H1 (cell line): ENCODE results near the gene ONECUT2. TPM values are rescaled to one million over a fixed set of nuclear protein-coding genes. Genes with fewer than 3 reads are reported as not detected.
A peak's percentile ranks its signal among the peaks of the same experiment; 100 is the strongest.

Source experiments
- CTCF ChIA-PET: fragments of 300-600 bp; sonication (Branson Sonifier 250); formaldehyde crosslinking; loops from one replicate; lab custom pipeline; 2021; ENCODE audit not compliant: partially characterized antibody; lab: Charles Lee
- POLR2A ChIA-PET: fragments of 300-600 bp; sonication (Branson Sonifier 250); formaldehyde crosslinking; loops from one replicate; lab custom pipeline; 2021; ENCODE audit warnings: inconsistent platforms; ENCODE audit not compliant: partially characterized antibody; lab: Charles Lee
- DNase-seq, 2 experiments: peaks; one replicate each; pipeline versions ENCODE4 v3.0.0 to v3.0.0-alpha.2; 2010 to 2022; ENCODE audit warnings: low spot score in 2 of 2, low read depth in 1 of 2, mixed read lengths in 1 of 2
- FAIRE-seq: peaks from 2 replicates; lab custom pipeline; 2011; peaks lifted over from hg19 to GRCh38; lab: Jason Lieb, UNC
- H2AFZ ChIP-seq: 2 replicates; pipeline ENCODE4 v1.8.1; 2012; ENCODE audit warnings: low read length, inconsistent platforms
- H2AK5ac ChIP-seq: 2 replicates; pipeline ENCODE4 v1.6.1; 2013; ENCODE audit warnings: low read depth, low read length
- H2BK120ac ChIP-seq: replicated peaks from 2 replicates; pipeline ENCODE3; 2013; ENCODE audit warnings: low read depth, low read length, inconsistent platforms
- H2BK12ac ChIP-seq: 2 replicates; pipeline ENCODE4 v1.6.1; 2013; ENCODE audit warnings: low read depth, low read length
- H2BK15ac ChIP-seq: 2 replicates; pipeline ENCODE4 v1.6.1; 2013; ENCODE audit warnings: low read length
- H2BK20ac ChIP-seq: 2 replicates; pipeline ENCODE4 v1.6.1; 2013; ENCODE audit warnings: low read length
- H2BK5ac ChIP-seq: 2 replicates; pipeline ENCODE4 v1.6.1; 2013; ENCODE audit warnings: low read depth, low read length
- H3K14ac ChIP-seq: 2 replicates; pipeline ENCODE4 v1.6.1; 2013; ENCODE audit warnings: inconsistent platforms; ENCODE audit not compliant: insufficient read length
- H3K18ac ChIP-seq: 2 replicates; pipeline ENCODE4 v1.6.1; 2013; ENCODE audit warnings: low read length; ENCODE audit errors: extremely low read depth
- H3K23ac ChIP-seq: 2 replicates; pipeline ENCODE4 v1.6.1; 2013; ENCODE audit warnings: inconsistent platforms; ENCODE audit not compliant: insufficient read length
- H3K23me2 ChIP-seq: 2 replicates; pipeline ENCODE4 v1.6.1; 2013; ENCODE audit warnings: low read depth, low read length
- H3K27ac ChIP-seq: 2 replicates; pipeline ENCODE4 v1.6.1; 2011; ENCODE audit warnings: low read depth, low read length, inconsistent platforms
- H3K27me3 ChIP-seq, 4 experiments: replicated peaks in 1 of 4; 1 replicate in 1 of 4; 2 replicates in 3 of 4; pipeline versions ENCODE4 v1.6.1 to v1.8.1; 2011 to 2013; ENCODE audit warnings: low read length in 3 of 4, mild to moderate bottlenecking in 3 of 4, inconsistent platforms in 2 of 4, mixed read lengths in 2 of 4, moderate library complexity in 1 of 4; ENCODE audit not compliant: control insufficient read depth in 3 of 4, insufficient read depth in 3 of 4; ENCODE audit errors: extremely low read depth in 1 of 4
- H3K36me3 ChIP-seq, 4 experiments: 2 replicates each; pipeline versions ENCODE4 v1.6.1 to v1.8.1; 2011 to 2013; ENCODE audit warnings: mild to moderate bottlenecking in 4 of 4, low read length in 3 of 4, moderate library complexity in 2 of 4, control low read depth in 1 of 4, inconsistent platforms in 1 of 4; ENCODE audit not compliant: insufficient read depth in 4 of 4, control insufficient read depth in 2 of 4
- H3K4ac ChIP-seq: replicated peaks from 2 replicates; pipeline ENCODE3; 2013; ENCODE audit warnings: low read length, low read depth, mixed read lengths, inconsistent platforms; ENCODE audit not compliant: insufficient read length
- H3K4me1 ChIP-seq, 4 experiments: replicated peaks in 1 of 4; 1 replicate in 1 of 4; 2 replicates in 3 of 4; pipeline versions ENCODE4 v1.6.1 to v1.8.1; 2011 to 2013; ENCODE audit warnings: low read length in 3 of 4, inconsistent platforms in 2 of 4, mixed read lengths in 1 of 4; ENCODE audit not compliant: insufficient read depth in 4 of 4, control insufficient read depth in 3 of 4
- H3K4me2 ChIP-seq, 2 experiments: 2 replicates each; pipeline versions ENCODE4 v1.6.1 to v1.8.1; 2011 to 2013; ENCODE audit warnings: low read depth in 2 of 2, low read length in 2 of 2, control low read depth in 1 of 2, inconsistent platforms in 1 of 2, mild to moderate bottlenecking in 1 of 2; ENCODE audit not compliant: insufficient read depth in 1 of 2
- H3K4me3 ChIP-seq, 4 experiments: fragments of 200-600, 300-600 bp in 1 of 4; sonication (generic), shearing (Covaris generic), sonication (Bioruptor Twin) in 1 of 4; 2 replicates each; pipeline versions ENCODE4 v1.5.1 to v1.8.1; 2011 to 2016; ENCODE audit warnings: low read length in 4 of 4, low read depth in 3 of 4, control low read depth in 2 of 4, inconsistent platforms in 2 of 4, mild to moderate bottlenecking in 2 of 4, mixed read lengths in 1 of 4, moderate library complexity in 1 of 4; ENCODE audit not compliant: insufficient read depth in 2 of 4; ENCODE audit errors: extremely low read depth in 1 of 4
- H3K56ac ChIP-seq: replicated peaks from 2 replicates; pipeline ENCODE3; 2013; ENCODE audit warnings: low read depth, mild to moderate bottlenecking, mixed read lengths, low read length, inconsistent platforms; ENCODE audit not compliant: insufficient read length
- H3K79me1 ChIP-seq: 2 replicates; pipeline ENCODE4 v1.6.1; 2013; ENCODE audit warnings: low read depth, low read length, control low read depth
- H3K79me2 ChIP-seq, 2 experiments: 2 replicates each; pipeline versions ENCODE4 v1.6.1 to v1.8.1; 2012 to 2013; ENCODE audit warnings: low read length in 2 of 2, mild to moderate bottlenecking in 2 of 2, inconsistent platforms in 1 of 2; ENCODE audit not compliant: insufficient read depth in 2 of 2, control insufficient read depth in 1 of 2
- H3K9ac ChIP-seq, 4 experiments: replicated peaks in 1 of 4; 1 replicate in 1 of 4; 2 replicates in 3 of 4; pipeline versions ENCODE4 v1.6.1 to v1.8.1; 2011 to 2013; ENCODE audit warnings: low read depth in 3 of 4, low read length in 3 of 4, control low read depth in 2 of 4, mild to moderate bottlenecking in 2 of 4, moderate library complexity in 2 of 4, inconsistent platforms in 1 of 4; ENCODE audit errors: extremely low read depth in 1 of 4
- H3K9me3 ChIP-seq, 2 experiments: 2 replicates each; pipeline versions ENCODE4 v1.6.1 to v1.8.1; 2012 to 2013; ENCODE audit warnings: mild to moderate bottlenecking in 2 of 2, moderate library complexity in 2 of 2, control low read depth in 1 of 2, inconsistent platforms in 1 of 2, low read depth in 1 of 2, low read length in 1 of 2, mixed read lengths in 1 of 2; ENCODE audit not compliant: insufficient read depth in 2 of 2
- H4K20me1 ChIP-seq, 2 experiments: replicated peaks in 1 of 2; 2 replicates each; pipeline versions ENCODE3 to v1.8.1; 2011 to 2013; ENCODE audit warnings: inconsistent platforms in 2 of 2, low read length in 2 of 2, mild to moderate bottlenecking in 1 of 2; ENCODE audit not compliant: insufficient read depth in 2 of 2, control insufficient read depth in 1 of 2
- H4K5ac ChIP-seq: 2 replicates; pipeline ENCODE4 v1.6.1; 2013; ENCODE audit warnings: low read length, low read depth, mixed read lengths, inconsistent platforms; ENCODE audit not compliant: insufficient read length
- H4K8ac ChIP-seq: 2 replicates; pipeline ENCODE4 v1.8.0; 2013; ENCODE audit warnings: mild to moderate bottlenecking, moderate library complexity, low read length, inconsistent platforms; ENCODE audit not compliant: insufficient read depth; ENCODE audit errors: extremely low read depth
- H4K91ac ChIP-seq: replicated peaks from 2 replicates; pipeline ENCODE3; 2013; ENCODE audit warnings: low read length, mixed read lengths, inconsistent platforms; ENCODE audit not compliant: insufficient read length
- CHD1 ChIP-seq: IDR thresholded peaks from 2 replicates; pipeline ENCODE4 v1.6.1; 2012; ENCODE audit warnings: low read depth, low read length, improper control_type of control experiment
- EGR1 ChIP-seq: IDR thresholded peaks from 2 replicates; pipeline ENCODE4 v1.6.1; 2011; ENCODE audit warnings: low read depth, low read length, borderline replicate concordance
- GABPA ChIP-seq: IDR thresholded peaks from 2 replicates; pipeline ENCODE4 v1.6.1; 2011; ENCODE audit warnings: mild to moderate bottlenecking, low read length, moderate library complexity, borderline replicate concordance; ENCODE audit not compliant: insufficient read depth
- JUN ChIP-seq: IDR thresholded peaks from 2 replicates; pipeline ENCODE4 v1.6.1; 2011; ENCODE audit warnings: low read depth, mild to moderate bottlenecking, improper control_type of control experiment, low read length
- KDM1A ChIP-seq: fragments of 200-600, 300-600 bp; sonication (generic); IDR thresholded peaks from 2 replicates; pipeline ENCODE4 v1.7.1; 2016; ENCODE audit warnings: mild to moderate bottlenecking, low read length, borderline replicate concordance
- KDM4A ChIP-seq: IDR thresholded peaks from one replicate; pipeline ENCODE4 v1.7.1; 2012; ENCODE audit warnings: low read depth, mild to moderate bottlenecking, moderate library complexity, low read length, inconsistent platforms; ENCODE audit not compliant: severe bottlenecking
- NRF1 ChIP-seq: IDR thresholded peaks from 2 replicates; pipeline ENCODE4 v1.6.1; 2011; ENCODE audit warnings: mild to moderate bottlenecking, low read depth, low read length, improper control_type of control experiment
- RBBP5 ChIP-seq: IDR thresholded peaks from 2 replicates; pipeline ENCODE4 v1.7.1; 2012; ENCODE audit warnings: low read depth, mild to moderate bottlenecking, inconsistent platforms, low read length, moderate library complexity, borderline replicate concordance
- SIX5 ChIP-seq: IDR thresholded peaks from 2 replicates; pipeline ENCODE4 v1.6.1; 2011; ENCODE audit warnings: mild to moderate bottlenecking, low read depth, low read length
- USF2 ChIP-seq: IDR thresholded peaks from 2 replicates; pipeline ENCODE4 v1.6.1; 2011; ENCODE audit warnings: low read length, improper control_type of control experiment
- WGBS, 2 experiments: shearing (Covaris generic) in 1 of 2; methylation state at CpG; one replicate each; pipeline versions ENCODE4 v1.1.6 to v1.1.7; 2013 to 2015; ENCODE audit warnings: low lambda C conversion rate in 2 of 2, mixed read lengths in 2 of 2, inconsistent platforms in 1 of 2, low coverage in 1 of 2, missing lambda C conversion rate in 1 of 2; ENCODE audit not compliant: insufficient replicate concordance in 2 of 2, insufficient coverage in 1 of 2, insufficient read length in 1 of 2; ENCODE audit errors: extremely low coverage in 1 of 2, missing lambda C conversion rate in 1 of 2; 5-methylcytosine and 5-hydroxymethylcytosine counted together
- polyA plus RNA-seq, 7 experiments: library from polyadenylated mRNA; depleted of rRNA in 3 of 7; stranded (reverse) in 5 of 7; unstranded in 2 of 7; fragments of >200 nt in 5 of 7; fragments of 200-250 nt in 2 of 7; gene quantifications; 1 replicate in 5 of 7; 2 replicates in 1 of 7; 4 replicates in 1 of 7; pipeline versions ENCODE4 v1.2.1 to v1.2.3, GENCODE V29; 2011 to 2013; ENCODE audit warnings: missing spikeins in 2 of 7, mixed read lengths in 2 of 7
- total RNA-seq: library from RNA; stranded (reverse); fragmentation: NEBNext Ultra II Directional; extraction: Animal tissue kit (Norgen Biotek cat#: 25700); gene quantifications from 2 replicates; pipeline ENCODE4 v1.2.1, GENCODE V29; 2021

The ONECUT2 gene
- total and polyA plus RNA-seq, 2 of the 8 experiments (the other 6 are each of a cell fraction or from before 2014, with no cell fraction given): 0.38 to 1.9 TPM

- Histone ChIP-seq H3K23ac (no peak overlapping the region), H3K4me3 (peak overlapping the region; percentile 44 to 73 (median 57)), H4K5ac (peak overlapping the region; percentile 12), H3K36me3 (peaks cover 0 to 5% (median 0%) of the 10 kb centered on the region in 4 experiments; a peak in 1 of 8 replicates), H3K4me2 (peak overlapping the region; percentile 75 to 95), H3K18ac (0 out of 2 replicates have a peak overlapping the region, but pooled peaks have one; percentile 62), H3K9ac (peak overlapping the region in 3 of 4 experiments; percentile 35 to 60 (median 57); a peak in 5 of 7 replicates), H4K91ac (no peak overlapping the region), H3K27me3 (peaks cover 32 to 67% (median 49%) of the 10 kb centered on the region in 4 experiments), H4K20me1 (no peaks in the 10 kb centered on the region), H3K4ac (no peak overlapping the region), H2BK15ac (no peak overlapping the region), H3K27ac (no peak overlapping the region), H3K9me3 (no peaks in the 10 kb centered on the region), H3K4me1 (peaks cover 3 to 12% (median 7%) of the 10 kb centered on the region in 4 experiments), H2BK20ac (no peak overlapping the region), H3K79me2 (no peaks in the 10 kb centered on the region), H3K56ac (no peak overlapping the region), H4K8ac (peak overlapping the region; percentile 95), H3K23me2 (peaks cover 17% of the 10 kb centered on the region; the same call in 1 of the 2 replicates), H3K14ac (no peak overlapping the region), H2BK120ac (no peak overlapping the region), H2BK5ac (no peak overlapping the region), H2BK12ac (no peak overlapping the region), H2AFZ (peak overlapping the region; percentile 96), H3K79me1 (no peaks in the 10 kb centered on the region), H2AK5ac (no peak overlapping the region)
- FAIRE-seq (no peak), DNase-seq (peak in 1 of 2 experiments; percentile 73)
- WGBS, 2 experiments: 2% methylated on average over 40 of the region's 80 CpGs; no CpG with 5 or more reads in 1 of the 2 experiments
- POLR2A ChIA-PET: interaction anchor here (0.7 to 1.3 kb wide), 3 partner anchors 10 to 74 kb away, joined by 3 to 5 read pairs (median 4); no protein-coding TSS in a partner anchor
- CTCF ChIA-PET: interaction anchor here (1.0 to 1.8 kb wide), 4 partner anchors 12 to 305 kb away, joined by 4 to 6 read pairs (median 4); no protein-coding TSS in a partner anchor
- TF ChIP-seq KDM4A (peak; percentile 46), JUN (no peak), KDM1A (no peak), SIX5 (no peak), CHD1 (0 out of 2 replicates have a peak, but pooled peaks have one; percentile 43), EGR1 (peak; percentile 67; the same call in 1 of the 2 replicates), NRF1 (no peak), RBBP5 (peak; percentile 46; the same call in 1 of the 2 replicates), USF2 (no peak), GABPA (peak; percentile 75; the same call in 1 of the 2 replicates)
Measured at GRCh38 chr18:57427429-57428201, 7.6 kb upstream of the ONECUT2 start.
